Bronchial epithelial cell (primary cell): ENCODE results near the gene MCM3AP. TPM values are rescaled to one million over a fixed set of nuclear protein-coding genes. Genes with fewer than 3 reads are reported as not detected.
"Not testable (repeated sequence)": the region's sequence is repeated elsewhere in the genome, so short reads cannot be mapped to it uniquely, and the experiment has no call there.

Experiments
- DNase-seq: peaks from one replicate; pipeline ENCODE4 v3.0.0-alpha.2; 2010; ENCODE audit warnings: low read depth
- FAIRE-seq: peaks from 2 replicates; lab custom pipeline; 2011; peaks lifted over from hg19 to GRCh38; lab: Jason Lieb, UNC
- H3K27me3 ChIP-seq: 2 replicates; pipeline ENCODE4 v1.5.1; 2011; ENCODE audit warnings: low read length; ENCODE audit not compliant: control insufficient read depth, insufficient read depth
- H3K36me3 ChIP-seq: 2 replicates; pipeline ENCODE4 v1.5.1; 2011; ENCODE audit warnings: low read length; ENCODE audit not compliant: control insufficient read depth, insufficient read depth
- H3K4me3 ChIP-seq: 2 replicates; pipeline ENCODE4 v1.5.1; 2011; ENCODE audit warnings: mild to moderate bottlenecking, low read depth, low read length, control low read depth
- CTCF ChIP-seq: IDR thresholded peaks from 2 replicates; pipeline ENCODE4 v1.5.1; 2011; ENCODE audit warnings: mild to moderate bottlenecking, moderate library complexity, low read length, control low read depth, inconsistent platforms; ENCODE audit not compliant: insufficient read depth, severe bottlenecking
- total RNA-seq: library from RNA; depleted of rRNA; stranded (reverse); fragments of >200 nt; gene quantifications from 2 replicates; pipeline ENCODE4 v1.2.1, GENCODE V29; 2014

The MCM3AP gene
- total RNA-seq, 1 donor from 2014 or later = 70.8 TPM

GRCh38 chr21:46226146-46226545 is 59.3 kb downstream of the MCM3AP start:
- FAIRE-seq = no peak
- Histone ChIP-seq H3K4me3 (no peak overlapping the region), H3K36me3 (peaks cover 14% of the 10 kb centered on the region), H3K27me3 (no peaks in the 10 kb centered on the region)
- no peak for DNase-seq
- TF ChIP-seq CTCF = no peak

GRCh38 chr21:46223661-46224060 is 61.8 kb downstream of the MCM3AP start:
- not testable (repeated sequence) for FAIRE-seq, DNase-seq, H3K27me3 ChIP-seq, H3K4me3 ChIP-seq
- H3K36me3 ChIP-seq = peaks cover 18% of the 10 kb centered on the region

- TF ChIP-seq CTCF = no peak
- H3K36me3 ChIP-seq = peaks cover 18% of the 10 kb centered on the region
- DNase-seq = no peak
Observed at GRCh38 chr21:46223217-46223616, 62.2 kb downstream of the MCM3AP start.

GRCh38 chr21:46222436-46223116 is 62.8 kb downstream of the MCM3AP start:
- no peak for TF ChIP-seq CTCF
- no peak for DNase-seq
- H3K27me3 ChIP-seq = no peaks in the 10 kb centered on the region
- no peak overlapping the region for H3K4me3 ChIP-seq
- no peak for FAIRE-seq
- H3K36me3 ChIP-seq = peaks cover 18% of the 10 kb centered on the region

More at GRCh38 chr21:46223217-46223616, 62.2 kb downstream of the MCM3AP start:
- FAIRE-seq = no peak
- Histone ChIP-seq H3K4me3 (no peak overlapping the region), H3K27me3 (no peaks in the 10 kb centered on the region)

- no peak for TF ChIP-seq CTCF
- H3K4me3 ChIP-seq = no peak overlapping the region
- DNase-seq (no peak), FAIRE-seq (no peak)
- H3K36me3 ChIP-seq = peaks cover 18% of the 10 kb centered on the region
- H3K27me3 ChIP-seq = no peaks in the 10 kb centered on the region
Observed at GRCh38 chr21:46221664-46222435, 63.6 kb downstream of the MCM3AP start.

GRCh38 chr21:46220847-46221246 is 64.6 kb downstream of the MCM3AP start:
- Histone ChIP-seq H3K27me3 (no peaks in the 10 kb centered on the region), H3K36me3 (peaks cover 18% of the 10 kb centered on the region), H3K4me3 (no peak overlapping the region)
- no peak for TF ChIP-seq CTCF
- FAIRE-seq (no peak), DNase-seq (no peak)
